Endothelial cell of umbilical vein (primary cell): Measurements from ENCODE around the gene SMAD7. TPM values are rescaled to one million over a fixed set of nuclear protein-coding genes. Genes with fewer than 3 reads are reported as not detected.

ENCODE experiments used
- BruUV-seq: library from RNA; stranded (reverse); fragments of 400-500 nt; replicated peaks from 2 replicates; lab custom pipeline; 2021; lab: Mats Ljungman, UMichigan
- CTCF ChIA-PET: fragments of 300-600, 350-600 bp; sonication (Branson Sonifier 250); formaldehyde crosslinking; loops from one replicate; lab custom pipeline; 2021; ENCODE audit warnings: antibody characterized with exemption, inconsistent platforms; lab: Charles Lee
- POLR2A ChIA-PET: fragments of 300-600, 350-600 bp; sonication (Branson Sonifier 250); formaldehyde crosslinking; loops from one replicate; lab custom pipeline; 2021; ENCODE audit warnings: antibody characterized with exemption, inconsistent platforms; lab: Charles Lee
- DNase-seq: peaks from one replicate; pipeline ENCODE4 v3.0.0-alpha.2; 2011; ENCODE audit warnings: low read depth, low spot score
- FAIRE-seq: peaks from 2 replicates; lab custom pipeline; 2011; peaks lifted over from hg19 to GRCh38; lab: Jason Lieb, UNC
- H2AFZ ChIP-seq: 2 replicates; pipeline ENCODE4 v1.6.0; 2012; ENCODE audit warnings: low read depth, low read length, control low read depth, inconsistent platforms
- H3K27ac ChIP-seq: 2 replicates; pipeline ENCODE4 v1.5.1; 2011; ENCODE audit warnings: low read depth, mild to moderate bottlenecking, control low read depth, low read length, moderate library complexity; ENCODE audit not compliant: insufficient read depth
- H3K27me3 ChIP-seq, 2 experiments: 2 replicates each; pipeline versions ENCODE4 v1.6.0 to v1.6.1; 2011; ENCODE audit warnings: low read length in 2 of 2, mixed read lengths in 1 of 2; ENCODE audit not compliant: control insufficient read depth in 2 of 2, insufficient read depth in 2 of 2
- H3K36me3 ChIP-seq, 2 experiments: 2 replicates in 1 of 2; 3 replicates in 1 of 2; pipeline ENCODE4 v1.5.1; 2011; ENCODE audit warnings: low read length in 2 of 2, mild to moderate bottlenecking in 1 of 2, moderate library complexity in 1 of 2; ENCODE audit not compliant: control insufficient read depth in 2 of 2, insufficient read depth in 2 of 2; ENCODE audit errors: extremely low read depth in 1 of 2
- H3K4me1 ChIP-seq: 3 replicates; pipeline ENCODE4 v1.5.1; 2011; ENCODE audit warnings: mild to moderate bottlenecking, low read length; ENCODE audit not compliant: control insufficient read depth, insufficient read depth; ENCODE audit errors: extremely low read depth
- H3K4me2 ChIP-seq: 2 replicates; pipeline ENCODE4 v1.6.1; 2011; ENCODE audit warnings: low read length, control low read depth, mixed read lengths; ENCODE audit not compliant: insufficient read depth
- H3K4me3 ChIP-seq, 3 experiments: fragments of 200-600 bp in 1 of 3; sonication (generic), shearing (Covaris generic) in 1 of 3; replicated peaks in 1 of 3; 2 replicates each; pipeline ENCODE4 v1.5.1; 2011 to 2016; ENCODE audit warnings: control low read depth in 3 of 3, low read length in 3 of 3, mild to moderate bottlenecking in 2 of 3, inconsistent platforms in 1 of 3, low read depth in 1 of 3, moderate library complexity in 1 of 3; ENCODE audit not compliant: insufficient read depth in 1 of 3
- H3K79me2 ChIP-seq: 2 replicates; pipeline ENCODE4 v1.6.0; 2012; ENCODE audit warnings: low read length, inconsistent platforms; ENCODE audit not compliant: control insufficient read depth, insufficient read depth
- H3K9ac ChIP-seq: replicated peaks from 2 replicates; pipeline ENCODE3; 2011; ENCODE audit warnings: low read length, control low read depth; ENCODE audit not compliant: insufficient read depth; ENCODE audit errors: extremely low read depth
- H3K9me1 ChIP-seq: replicated peaks from 3 replicates; pipeline ENCODE4 v1.6.0; 2011; ENCODE audit warnings: mild to moderate bottlenecking, low read length; ENCODE audit not compliant: control insufficient read depth, insufficient read depth; ENCODE audit errors: extremely low read depth
- H3K9me3 ChIP-seq: replicated peaks from 2 replicates; pipeline ENCODE4 v1.5.1; 2012; ENCODE audit warnings: low read length, inconsistent platforms; ENCODE audit not compliant: control insufficient read depth, insufficient read depth
- H4K20me1 ChIP-seq: replicated peaks from 2 replicates; pipeline ENCODE3; 2011; ENCODE audit warnings: mild to moderate bottlenecking, low read length; ENCODE audit not compliant: control insufficient read depth, insufficient read depth; ENCODE audit errors: extremely low read depth
- EZH2 ChIP-seq: IDR thresholded peaks from 2 replicates; pipeline ENCODE4 v1.6.1; 2012; ENCODE audit warnings: borderline replicate concordance, low read depth, mild to moderate bottlenecking, moderate library complexity, low read length, inconsistent platforms; ENCODE audit not compliant: severe bottlenecking
- FOS ChIP-seq: IDR thresholded peaks from 2 replicates; pipeline ENCODE4 v1.6.1; 2011; ENCODE audit warnings: mild to moderate bottlenecking, low read length, moderate library complexity, borderline replicate concordance; ENCODE audit not compliant: insufficient read depth
- GATA2 ChIP-seq: IDR thresholded peaks from 2 replicates; pipeline ENCODE4 v1.7.0; 2011; ENCODE audit warnings: low read depth, mild to moderate bottlenecking, moderate library complexity, mixed read lengths, low read length; ENCODE audit not compliant: insufficient read length, insufficient read depth
- MAX ChIP-seq: IDR thresholded peaks from 2 replicates; pipeline ENCODE4 v1.6.1; 2011; ENCODE audit not compliant: insufficient read depth, insufficient read length
- POLR2A ChIP-seq: IDR thresholded peaks from 2 replicates; pipeline ENCODE4 v1.6.1; 2012; ENCODE audit warnings: low read depth, mild to moderate bottlenecking, control low read depth, low read length
- POLR2AphosphoS5 ChIP-seq: IDR thresholded peaks from 2 replicates; pipeline ENCODE4 v1.6.1; 2012; ENCODE audit warnings: low read depth, mild to moderate bottlenecking, control low read depth, low read length, moderate library complexity; ENCODE audit not compliant: insufficient read depth
- dilution Hi-C: fragments of 300-500 bp; cut with MboI; formaldehyde crosslinking; loops from one replicate; pipeline ENCODE4 v1.15.0; 2019; ENCODE audit warnings: low sequenced_read_pairs; ENCODE audit not compliant: extremely low pct_ligation_motif_present
- intact Hi-C: fragments of 100-400 bp; cut with micrococcal nuclease; formaldehyde crosslinking; loops from one replicate; pipeline ENCODE4 v1.10.0; 2022
- polyA plus RNA-seq, 4 experiments: library from polyadenylated mRNA; depleted of rRNA in 3 of 4; stranded (reverse) in 3 of 4; unstranded in 1 of 4; fragments of >200 nt; gene quantifications; 2 replicates each; pipeline versions ENCODE4 v1.2.1 to v1.2.3, GENCODE V29; 2011 to 2012; ENCODE audit warnings: missing spikeins in 1 of 4
- total RNA-seq: library from RNA; stranded (reverse); gene quantifications from 2 replicates; pipeline ENCODE4 v1.2.3, GENCODE V29; 2021

Gene SMAD7
- total and polyA plus RNA-seq, 2 donors (not counting 3 experiments of a cell fraction or from before 2014, with no cell fraction given): 3.6 to 8.0 TPM

- H3K9me3 ChIP-seq: no peaks in the 10 kb centered on the region
- H3K4me3 ChIP-seq: no peak overlapping the region
- intact Hi-C loops (loop anchor here (1.0 to 10.0 kb wide), 3 partner anchors 8 to 474 kb away; no protein-coding TSS in a partner anchor), dilution Hi-C loops (no loop called here)
- H3K27me3 ChIP-seq: no peaks in the 10 kb centered on the region
- H2AFZ ChIP-seq: no peak overlapping the region
- peaks cover 7% of the 10 kb centered on the region for H3K79me2 ChIP-seq
- FAIRE-seq: peak; percentile 24
- peak; percentile 27 for TF ChIP-seq POLR2AphosphoS5
- TF ChIP-seq GATA2: peak; percentile 98
- peak; percentile 23 for TF ChIP-seq POLR2A
- TF ChIP-seq FOS: peak; percentile 30
- no peak for TF ChIP-seq MAX
- TF ChIP-seq EZH2: no peak
- H3K4me2 ChIP-seq: peak overlapping the region; percentile 66
- H3K36me3 ChIP-seq: peaks cover 0 to 2% of the 10 kb centered on the region in 2 experiments
- BruUV-seq: no TSS peak
- peak overlapping the region; percentile 6 for H3K9ac ChIP-seq
- peak; percentile 58 for DNase-seq
- CTCF ChIA-PET: interaction anchor here (0.7 to 2.8 kb wide), 9 partner anchors 9 to 277 kb away, joined by 3 to 10 read pairs (median 4); no protein-coding TSS in a partner anchor
- POLR2A ChIA-PET: interaction anchor here (0.7 kb wide), 1 partner anchor 122 kb away, joined by 4 read pairs; no protein-coding TSS in a partner anchor
- H4K20me1 ChIP-seq: peaks cover 4% of the 10 kb centered on the region
- H3K4me1 ChIP-seq: peaks cover 56% of the 10 kb centered on the region
- peak overlapping the region; percentile 26 for H3K27ac ChIP-seq
- H3K9me1 ChIP-seq: no peaks in the 10 kb centered on the region
These were observed 9.7 kb downstream of the SMAD7 start for GRCh38 chr18:48940854-48941611.
